DMS79 treated with DMSO at 0.1 percent for 48 hours (cell line): ENCODE results near the gene PCDHB16.

Experiments
- DNase-seq: peaks from one replicate; lab custom pipeline; 2025; lab: John Stamatoyannopoulos, UW

Gene PCDHB16

GRCh38 chr5:141234109-141234667, 52.0 kb downstream of the PCDHB16 start:
- no peak for DNase-seq
